ENCODE measurements around the gene ATP5ME.

ATP5ME gene

GRCh38 chr4:666822-667544 is 7.1 kb downstream of the ATP5ME start:
- no peak for DNase-seq

- DNase-seq = no peak
These were observed 7.7 kb downstream of the ATP5ME start for GRCh38 chr4:666436-666810.

GRCh38 chr4:665751-666435 is 8.2 kb downstream of the ATP5ME start:
- DNase-seq = no peak

GRCh38 chr4:665381-665750 is 8.7 kb downstream of the ATP5ME start:
- no peak for DNase-seq

GRCh38 chr4:664713-665231 is 9.3 kb downstream of the ATP5ME start:
- DNase-seq = no peak

GRCh38 chr4:663438-664428 is 10.3 kb downstream of the ATP5ME start:
- DNase-seq = no peak

GRCh38 chr4:663046-663437 is 11.0 kb downstream of the ATP5ME start:
- no peak for DNase-seq

GRCh38 chr4:661881-662761 is 12.0 kb downstream of the ATP5ME start:
- no peak for DNase-seq

- no peak for DNase-seq
These were observed 12.8 kb downstream of the ATP5ME start for GRCh38 chr4:661231-661630.

GRCh38 chr4:660401-660800 is 13.7 kb downstream of the ATP5ME start:
- DNase-seq = no peak

- no peak for DNase-seq
These were observed 14.2 kb downstream of the ATP5ME start for GRCh38 chr4:659851-660250.

- DNase-seq = no peak
These were observed 15.1 kb downstream of the ATP5ME start for GRCh38 chr4:658681-659667.

GRCh38 chr4:657834-658667 is 16.0 kb downstream of the ATP5ME start:
- DNase-seq = no peak

GRCh38 chr4:657338-657833 is 16.7 kb downstream of the ATP5ME start:
- DNase-seq = no peak

GRCh38 chr4:656436-657337 is 17.4 kb downstream of the ATP5ME start:
- DNase-seq = no peak

- DNase-seq = no peak
These were observed 18.5 kb downstream of the ATP5ME start for GRCh38 chr4:655464-656151.

GRCh38 chr4:654871-655463 is 19.1 kb downstream of the ATP5ME start:
- DNase-seq = no peak

GRCh38 chr4:654503-654845 is 19.6 kb downstream of the ATP5ME start:
- no peak for DNase-seq
